CD4-positive, alpha-beta T cell treated with Interleukin-12 subunit alpha and Interleukin-12 subunit beta, for 1 hour (primary cell): ENCODE results near the gene SLC25A21.
"Not testable (repeated sequence)": the region's sequence is repeated elsewhere in the genome, so short reads cannot be mapped to it uniquely, and the experiment has no call there.

Experiments
- DNase-seq: peaks from one replicate; pipeline ENCODE4 v3.0.0-alpha.2; 2020

SLC25A21 gene

GRCh38 chr14:37172024-37172869 is at the start of gene SLC25A21:
Gene SLC25A21, minus strand, starts transcription at chr14:37172606.
- no peak for DNase-seq

DNA sequence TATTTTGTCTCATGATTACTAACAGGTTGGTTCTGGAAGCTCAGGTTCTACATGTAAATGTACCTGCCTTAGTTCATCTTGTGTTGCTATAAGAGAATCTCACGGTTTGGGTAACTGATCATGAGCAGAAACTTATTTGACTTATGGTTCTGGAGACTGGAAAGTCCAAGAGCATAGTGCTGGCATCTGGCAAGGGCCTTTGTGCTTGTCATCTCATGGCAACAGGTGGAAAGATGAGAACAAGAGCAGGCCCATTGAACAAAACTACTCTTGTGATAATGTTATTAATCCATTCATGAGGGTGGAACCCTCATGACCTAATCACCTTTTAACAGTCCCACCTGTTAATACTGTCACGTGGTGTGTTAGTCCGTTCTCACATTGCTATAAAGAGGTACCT is 48.7 kb upstream of the SLC25A21 start:
- no peak for DNase-seq

- no peak for DNase-seq
These were observed 42.9 kb upstream of the SLC25A21 start for GRCh38 chr14:37215345-37215744.

DNA sequence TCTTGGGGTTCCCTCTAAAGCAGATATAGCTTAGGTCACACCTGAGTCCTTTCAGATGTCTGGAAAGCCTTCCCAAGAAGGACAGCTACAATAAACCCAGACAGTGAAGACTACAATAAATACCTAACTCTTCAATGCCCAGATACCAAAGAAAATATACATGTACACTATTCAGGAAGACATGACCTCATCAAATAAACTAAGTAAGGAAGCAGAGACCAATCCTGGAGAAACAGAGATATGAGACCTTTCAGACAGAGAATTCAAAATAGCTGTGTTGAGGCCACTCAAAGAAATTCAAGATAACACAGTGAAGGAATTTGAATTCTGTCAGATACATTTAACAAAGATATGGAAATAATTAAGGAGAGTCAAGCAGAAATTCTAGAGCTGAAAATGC is 40.6 kb upstream of the SLC25A21 start:
- no peak for DNase-seq

DNA sequence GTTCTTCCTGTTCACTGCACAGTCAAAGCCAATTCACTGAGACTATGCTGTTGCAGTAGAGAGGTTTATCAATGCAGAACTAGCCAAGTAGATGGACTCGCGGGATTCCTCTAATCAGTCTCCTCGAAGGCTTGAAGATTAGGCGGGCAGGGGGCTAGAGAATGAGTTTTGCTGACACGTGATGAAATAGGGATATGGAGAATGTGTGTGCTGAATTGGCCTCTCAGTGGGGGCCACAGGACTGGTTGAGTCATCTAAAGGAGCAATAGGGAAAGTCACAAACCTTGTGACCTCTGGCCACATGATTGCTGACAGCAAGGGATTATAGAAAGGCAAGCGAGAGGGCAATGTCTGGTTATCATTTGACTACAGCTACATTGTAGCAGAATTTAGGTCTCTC is 38.0 kb upstream of the SLC25A21 start:
- no peak for DNase-seq

- not testable (repeated sequence) for DNase-seq
These were observed 37.2 kb upstream of the SLC25A21 start for GRCh38 chr14:37209617-37210016.

- not testable (repeated sequence) for DNase-seq
These were observed 33.5 kb upstream of the SLC25A21 start for GRCh38 chr14:37205623-37206605.

- no peak for DNase-seq
These were observed 31.0 kb upstream of the SLC25A21 start for GRCh38 chr14:37203423-37203822.

DNA sequence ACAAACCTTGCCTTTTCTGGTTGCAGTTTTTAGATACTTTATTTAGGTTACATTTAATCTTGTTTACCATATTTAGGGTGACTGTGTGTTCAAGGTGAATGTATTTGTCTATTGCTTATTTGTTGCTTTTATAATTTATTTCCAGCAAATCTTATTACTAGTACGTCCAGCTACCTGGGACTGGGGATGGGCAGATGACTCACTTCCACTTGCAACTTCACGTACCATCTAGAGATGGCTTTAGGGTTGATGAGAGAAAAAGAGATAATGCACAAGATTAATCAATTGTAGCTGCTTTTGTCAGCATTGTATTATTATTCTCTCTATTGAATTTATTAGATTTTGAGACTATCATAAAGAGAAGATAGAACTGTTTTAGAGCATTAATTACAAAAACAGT is 30.4 kb upstream of the SLC25A21 start:
- no peak for DNase-seq

DNA sequence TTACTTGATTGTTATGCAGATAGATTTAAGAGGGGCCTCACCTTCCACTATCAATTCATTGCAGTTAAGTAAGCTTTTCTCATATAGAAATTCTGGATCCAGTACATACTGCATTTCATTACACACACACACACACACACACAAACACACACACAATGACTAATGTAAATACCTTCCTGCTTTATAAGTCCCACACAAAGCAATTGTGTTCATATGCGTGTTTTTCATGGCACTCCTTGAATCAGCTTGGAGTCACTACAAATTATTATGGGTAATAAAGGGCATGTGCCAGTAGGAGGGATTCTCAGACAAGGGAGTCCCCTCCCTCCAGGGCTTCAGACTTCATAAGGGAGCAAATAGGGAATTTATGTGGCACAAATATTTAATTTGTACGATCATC is 29.9 kb upstream of the SLC25A21 start:
- no peak for DNase-seq

DNA sequence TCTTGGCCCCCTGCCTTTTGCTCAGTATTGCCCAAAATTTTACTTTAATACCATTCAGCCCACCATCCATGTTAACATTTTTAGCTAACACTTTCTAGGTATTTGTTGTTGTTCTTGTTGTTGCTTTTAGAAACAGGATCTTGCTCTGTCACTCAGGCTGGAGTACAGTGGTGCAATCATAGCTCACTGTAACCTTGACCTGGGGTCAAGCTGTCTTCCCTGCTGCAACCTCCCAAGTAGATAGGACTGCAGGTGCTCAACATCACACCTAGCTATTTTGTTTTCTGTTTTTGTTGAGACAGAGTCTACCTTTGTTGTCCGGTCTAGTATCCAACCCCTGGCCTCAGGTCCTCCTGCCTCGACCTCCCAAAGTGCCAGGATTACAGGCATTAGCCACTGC is 29.3 kb upstream of the SLC25A21 start:
- DNase-seq, result no peak

GRCh38 chr14:37198907-37199306 is 26.5 kb upstream of the SLC25A21 start:
- no peak for DNase-seq

- DNase-seq, result no peak
These were observed 25.8 kb upstream of the SLC25A21 start for GRCh38 chr14:37198273-37198598.

GRCh38 chr14:37197421-37198272 is 25.2 kb upstream of the SLC25A21 start, which contains the start of gene MIPOL1:
Gene MIPOL1, plus strand, starts transcription at chr14:37197937. Its CDS starts 49,952 bp downstream, at chr14:37247889.
- DNase-seq, result peak; percentile 14

GRCh38 chr14:37196604-37197420 is 24.4 kb upstream of the SLC25A21 start:
- no peak for DNase-seq

- DNase-seq, result no peak
These were observed 22.9 kb upstream of the SLC25A21 start for GRCh38 chr14:37195327-37195726.

GRCh38 chr14:37194698-37195097 is 22.3 kb upstream of the SLC25A21 start:
- no peak for DNase-seq

DNA sequence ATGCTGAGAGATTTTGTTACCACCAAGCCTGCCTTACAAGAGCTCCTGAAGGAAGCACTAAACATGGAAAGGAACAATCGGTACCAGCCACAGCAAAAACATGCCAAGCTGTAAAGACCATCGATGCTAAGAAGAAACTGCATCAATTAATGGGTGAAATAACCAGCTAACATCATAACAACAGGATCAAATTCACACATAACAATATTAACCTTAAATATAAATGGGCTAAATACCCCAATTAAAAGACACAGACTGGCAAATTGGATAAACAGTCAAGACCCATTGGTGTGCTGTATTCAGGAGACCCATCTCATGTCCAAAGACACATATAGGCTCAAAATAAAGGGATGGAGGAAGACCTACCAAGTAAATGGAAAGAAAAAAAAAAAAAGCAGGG is 17.3 kb upstream of the SLC25A21 start:
- not testable (repeated sequence) for DNase-seq

GRCh38 chr14:37187840-37188577 is 15.6 kb upstream of the SLC25A21 start:
- DNase-seq, result not testable (repeated sequence)

GRCh38 chr14:37187294-37187693 is 14.9 kb upstream of the SLC25A21 start:
- DNase-seq, result no peak

- no peak for DNase-seq
These were observed 14.5 kb upstream of the SLC25A21 start for GRCh38 chr14:37186865-37187264.
